GM18508 (cell line): ENCODE results near the gene HERPUD2.
"Not testable (repeated sequence)": the region's sequence is repeated elsewhere in the genome, so short reads cannot be mapped to it uniquely, and the experiment has no call there.

ENCODE experiments used
- ATAC-seq: cut with Tn5 transposase; IDR thresholded peaks from one replicate; pipeline ENCODE4 v1.9.1; 2021; ENCODE audit warnings: moderate number of reproducible peaks; ENCODE audit not compliant: insufficient read depth, unreplicated experiment

Gene HERPUD2

GRCh38 chr7:35681231-35682029 lies 13.5 kb downstream of the HERPUD2 start:
- no peak for ATAC-seq

GRCh38 chr7:35680403-35681013 lies 14.4 kb downstream of the HERPUD2 start:
- no peak for ATAC-seq

GRCh38 chr7:35677582-35678356 lies 17.2 kb downstream of the HERPUD2 start:
- ATAC-seq = no peak

- no peak for ATAC-seq
Observed at GRCh38 chr7:35676211-35676610, 18.7 kb downstream of the HERPUD2 start.

GRCh38 chr7:35670856-35671569 lies 23.9 kb downstream of the HERPUD2 start:
- ATAC-seq = no peak

GRCh38 chr7:35660411-35660810 lies 34.5 kb downstream of the HERPUD2 start:
- not testable (repeated sequence) for ATAC-seq

- no peak for ATAC-seq
Observed at GRCh38 chr7:35658606-35659201, 36.2 kb downstream of the HERPUD2 start.

GRCh38 chr7:35657125-35657524 lies 37.8 kb downstream of the HERPUD2 start:
- no peak for ATAC-seq

- not testable (repeated sequence) for ATAC-seq
Observed at GRCh38 chr7:35654558-35654957, 40.4 kb downstream of the HERPUD2 start.

- ATAC-seq = no peak
Observed at GRCh38 chr7:35652124-35652523, 42.8 kb downstream of the HERPUD2 start.

GRCh38 chr7:35650751-35651150 lies 44.2 kb downstream of the HERPUD2 start:
- no peak for ATAC-seq

- ATAC-seq = no peak
Observed at GRCh38 chr7:35649711-35650110, 45.2 kb downstream of the HERPUD2 start.

- no peak for ATAC-seq
Observed at GRCh38 chr7:35648367-35648766, 46.6 kb downstream of the HERPUD2 start.

GRCh38 chr7:35647171-35647574 lies 47.8 kb downstream of the HERPUD2 start:
- ATAC-seq = no peak

GRCh38 chr7:35646289-35647023 lies 48.5 kb downstream of the HERPUD2 start:
- ATAC-seq = no peak

GRCh38 chr7:35645691-35646090 lies 49.2 kb downstream of the HERPUD2 start:
- ATAC-seq = no peak

- ATAC-seq = no peak
Observed at GRCh38 chr7:35630024-35630972, 64.6 kb downstream of the HERPUD2 start.
